AG20443 (cell line): ENCODE data around the gene PARD3B.
"Not testable (repeated sequence)": the region's sequence is repeated elsewhere in the genome, so short reads cannot be mapped to it uniquely, and the experiment has no call there.

Experiments
- DNase-seq: peaks from one replicate; pipeline ENCODE4 v3.0.0; 2012; ENCODE audit warnings: low spot score, mixed read lengths

PARD3B gene

DNA sequence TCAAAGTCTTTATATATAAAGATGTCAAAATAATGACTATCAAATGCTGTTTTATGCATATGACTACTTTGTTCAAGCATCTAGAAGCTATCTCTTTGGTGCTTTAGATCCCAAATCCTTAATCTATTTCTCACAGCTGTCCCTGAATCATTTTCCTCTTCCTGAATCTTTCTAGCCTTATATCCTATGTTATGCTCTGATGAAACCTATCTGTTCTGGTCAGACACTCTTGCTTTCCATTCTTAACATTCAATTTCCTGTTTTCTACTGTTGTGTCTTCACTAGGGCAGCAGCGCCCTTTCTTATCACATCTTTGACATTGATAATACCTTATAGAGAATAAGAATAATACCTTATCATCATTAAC is 6.3 kb upstream of the PARD3B start:
- no peak for DNase-seq

- DNase-seq = no peak
Observed at GRCh38 chr2:204541637-204542036, 3.6 kb upstream of the PARD3B start.

DNA sequence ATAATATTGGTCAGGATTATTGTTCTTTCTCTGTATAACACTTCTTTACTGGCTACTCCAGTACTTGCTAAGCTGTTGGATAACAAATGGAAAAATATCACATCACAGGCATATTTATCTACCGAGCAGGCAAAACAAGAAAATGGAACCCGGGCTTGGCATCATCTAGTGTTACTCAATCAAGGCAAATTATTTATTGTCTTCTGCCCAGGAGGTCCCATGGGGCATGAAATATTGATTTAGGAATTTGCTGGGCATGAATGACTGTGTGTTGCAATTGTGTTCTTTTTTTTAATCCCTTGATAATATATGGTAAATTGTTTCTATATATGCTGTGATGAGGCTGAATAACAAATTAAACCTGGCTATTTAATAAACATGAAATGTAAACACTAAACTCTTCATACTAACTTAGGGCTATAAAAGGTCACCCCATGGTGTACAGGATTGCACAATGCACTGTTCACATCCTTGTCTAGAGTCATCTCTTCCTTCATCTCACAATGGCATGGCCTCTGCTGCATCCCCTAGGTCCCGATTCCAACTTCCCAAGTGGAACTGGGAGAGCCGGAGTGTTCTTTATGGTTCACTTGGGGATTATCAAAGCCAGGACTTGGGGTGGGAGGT is 2.2 kb upstream of the PARD3B start:
- no peak for DNase-seq

DNA sequence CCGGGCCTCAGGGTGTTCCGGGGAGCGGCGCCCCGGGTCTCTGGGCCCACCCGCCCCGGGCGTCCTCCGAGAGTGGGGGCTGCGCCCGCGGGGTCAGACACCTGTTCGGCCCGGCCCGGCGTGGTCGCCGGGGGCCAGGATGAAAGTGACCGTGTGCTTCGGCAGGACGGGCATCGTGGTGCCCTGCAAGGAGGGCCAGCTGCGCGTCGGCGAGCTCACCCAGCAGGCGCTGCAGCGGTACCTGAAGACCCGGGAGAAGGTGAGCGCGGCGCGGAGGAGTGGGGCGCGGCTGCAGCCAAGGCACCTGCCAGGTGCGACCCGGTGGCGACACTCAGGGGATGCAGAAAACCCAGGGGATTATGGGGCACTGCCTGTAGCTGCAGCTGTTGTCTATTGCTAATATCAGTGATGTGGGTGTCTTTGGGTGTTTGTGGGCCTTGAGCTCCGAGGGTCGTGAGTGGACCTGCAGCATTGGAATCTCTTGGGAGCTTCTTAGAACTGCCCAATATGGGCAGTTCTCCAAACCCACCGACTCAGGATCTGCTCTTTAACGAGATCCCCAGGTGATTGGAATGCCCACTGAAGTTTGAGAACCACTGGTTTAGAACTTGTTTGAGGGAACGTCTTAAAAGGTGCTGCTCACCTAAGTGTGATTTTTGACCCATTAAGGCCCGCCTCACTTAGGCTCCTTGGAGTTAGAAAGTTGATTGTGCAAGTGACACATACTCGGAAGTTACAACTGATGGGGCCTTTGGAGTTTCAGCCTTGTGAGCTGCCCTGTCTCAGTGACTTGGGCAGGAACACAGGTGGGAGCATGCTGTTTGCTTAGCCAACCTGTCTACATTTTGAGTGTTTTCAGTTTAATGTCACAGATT is 823 bp downstream of the PARD3B start:
- DNase-seq = no peak

DNA sequence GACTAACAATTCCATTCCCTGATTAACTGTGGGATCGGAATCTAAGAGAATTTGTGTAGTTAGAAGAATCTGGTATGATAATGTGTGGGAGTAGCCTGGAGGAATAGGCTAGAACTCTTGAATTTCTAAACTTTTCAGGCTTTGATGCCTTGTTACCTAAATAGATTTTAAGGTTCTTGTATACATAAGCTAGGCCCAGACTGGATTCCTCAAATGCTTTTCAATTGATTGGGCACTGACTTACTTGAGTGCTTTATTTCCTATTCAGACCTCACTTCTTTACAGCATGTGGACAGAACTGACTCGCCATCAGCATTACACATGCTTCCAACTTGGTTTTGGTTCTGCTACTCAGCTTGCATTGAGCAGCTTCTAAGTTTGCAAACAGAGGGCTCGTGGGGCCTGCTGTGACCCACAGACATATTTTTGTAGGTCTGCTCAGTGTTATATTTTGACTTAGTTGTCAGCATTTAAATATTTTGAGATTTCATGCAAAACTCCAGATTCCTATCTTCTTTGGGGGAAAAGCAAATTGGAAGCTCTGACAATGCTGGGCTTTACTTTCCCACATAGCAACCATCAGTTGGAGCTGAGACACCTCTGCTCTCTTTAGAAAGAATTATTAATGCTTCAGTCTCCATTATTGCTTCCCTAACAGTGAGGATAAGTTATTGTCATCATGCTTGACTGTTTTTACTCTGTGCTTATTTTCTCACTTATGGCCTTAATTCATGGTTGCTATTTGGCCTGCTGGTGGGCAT is 5.7 kb downstream of the PARD3B start:
- DNase-seq = peak; percentile 62

GRCh38 chr2:204551512-204551863 is 6.2 kb downstream of the PARD3B start:
- DNase-seq = no peak

DNA sequence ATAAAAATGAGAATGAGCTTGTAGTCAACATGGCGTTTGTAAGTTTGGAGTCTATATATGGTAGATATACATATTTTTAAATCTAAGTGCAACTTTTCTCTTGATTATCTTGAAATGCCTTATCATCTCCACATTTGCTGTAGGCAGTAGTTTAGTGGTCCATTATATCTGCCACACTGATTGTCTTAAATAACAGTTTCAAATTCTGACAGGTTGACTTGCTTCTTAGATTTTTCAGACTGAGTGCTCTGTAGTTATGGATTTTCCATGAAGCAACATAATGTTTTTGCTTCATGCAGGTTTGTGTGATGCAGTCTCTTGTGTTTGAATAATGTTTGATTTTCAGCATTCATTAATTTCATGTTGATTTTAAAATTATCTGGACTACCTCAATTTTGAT is 12.3 kb downstream of the PARD3B start:
- DNase-seq = no peak

- not testable (repeated sequence) for DNase-seq
Observed at GRCh38 chr2:204559358-204559757, 14.1 kb downstream of the PARD3B start.

GRCh38 chr2:204560902-204561301 is 15.6 kb downstream of the PARD3B start:
- DNase-seq = no peak

DNA sequence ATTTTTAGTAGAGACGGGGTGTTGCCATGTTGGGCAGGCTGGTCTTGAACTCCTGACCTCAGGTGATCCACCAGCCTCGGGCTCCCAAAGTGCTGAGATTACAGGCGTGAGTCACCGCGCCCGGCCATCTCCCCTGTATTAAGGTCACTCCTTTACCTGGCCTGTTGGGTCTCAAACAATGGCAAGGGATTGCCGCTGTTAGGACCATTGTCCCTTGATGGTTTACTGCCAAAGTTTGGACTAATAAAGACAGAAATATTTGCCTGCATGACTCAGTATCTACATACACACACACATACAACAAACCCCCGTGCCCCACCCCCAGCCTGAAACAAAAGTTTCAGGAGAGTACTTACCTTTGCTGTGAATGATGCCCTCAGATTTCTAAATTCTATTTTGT is 16.5 kb downstream of the PARD3B start:
- no peak for DNase-seq

DNA sequence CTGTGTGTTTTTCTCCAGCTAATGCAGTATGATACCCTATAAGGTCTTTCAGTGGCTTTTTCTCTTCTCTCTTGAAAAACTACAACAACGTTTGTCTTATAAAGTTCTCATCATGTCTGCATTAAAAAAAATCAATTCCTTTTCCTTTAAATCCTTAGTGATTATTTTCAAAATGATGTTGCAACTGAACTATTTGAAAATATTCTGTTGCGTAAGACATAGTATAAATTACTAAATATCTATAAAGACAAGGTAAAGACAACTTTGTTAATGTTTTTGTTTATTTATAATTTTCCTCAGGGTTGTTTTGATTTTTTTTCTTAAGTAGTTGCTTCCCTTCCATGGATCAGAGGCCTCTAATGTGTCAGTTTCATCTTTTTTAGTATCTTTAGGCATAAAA is 21.2 kb downstream of the PARD3B start:
- no peak for DNase-seq

DNA sequence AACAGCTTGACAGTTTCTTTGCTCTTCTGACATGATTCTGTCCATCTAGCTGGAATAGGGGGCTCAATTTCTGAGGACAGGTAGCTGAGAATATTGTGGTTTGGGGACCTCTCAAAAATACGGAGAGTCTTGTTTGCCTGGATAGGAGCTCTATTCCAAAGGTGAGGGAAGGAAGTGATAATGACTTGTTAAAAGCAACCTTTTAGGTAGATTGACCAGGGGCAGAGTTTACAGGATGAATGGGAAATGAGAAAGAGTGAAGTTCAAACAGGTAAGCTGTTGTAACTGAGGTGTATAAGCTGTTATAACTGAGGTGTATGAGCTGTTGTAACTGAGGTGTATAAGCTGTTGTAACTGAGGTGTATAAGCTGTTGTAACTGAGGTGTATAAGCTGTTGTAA is 25.1 kb downstream of the PARD3B start:
- no peak for DNase-seq

DNA sequence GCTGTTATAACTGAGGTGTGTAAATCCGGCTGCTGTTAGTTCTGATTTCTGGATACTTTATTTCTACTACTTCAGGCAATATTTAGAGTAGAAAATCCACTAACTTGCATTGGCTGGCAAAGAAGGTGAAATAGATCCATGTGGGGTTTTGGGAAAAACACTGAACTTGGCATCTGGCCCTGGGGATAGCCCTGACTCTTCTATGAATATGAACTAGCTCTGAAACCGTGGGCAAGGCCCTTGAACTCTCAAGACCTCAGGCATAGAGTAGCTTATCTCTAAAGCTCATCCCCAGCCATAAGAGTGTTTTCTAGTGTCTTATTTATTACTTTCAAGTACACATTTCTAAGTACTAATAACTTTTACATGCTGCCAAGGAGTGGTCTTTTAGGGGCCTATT is 25.8 kb downstream of the PARD3B start:
- DNase-seq = no peak

GRCh38 chr2:204571911-204572310 is 26.6 kb downstream of the PARD3B start:
- DNase-seq = no peak

- no peak for DNase-seq
Observed at GRCh38 chr2:204573221-204573620, 27.9 kb downstream of the PARD3B start.

- no peak for DNase-seq
Observed at GRCh38 chr2:204574486-204574885, 29.2 kb downstream of the PARD3B start.

- no peak for DNase-seq
Observed at GRCh38 chr2:204575463-204575862, 30.2 kb downstream of the PARD3B start.

GRCh38 chr2:204576362-204576979 is 31.2 kb downstream of the PARD3B start:
- DNase-seq = no peak

GRCh38 chr2:204578928-204579598 is 33.8 kb downstream of the PARD3B start:
- no peak for DNase-seq

- no peak for DNase-seq
Observed at GRCh38 chr2:204581946-204582345, 36.7 kb downstream of the PARD3B start.

GRCh38 chr2:204583773-204584172 is 38.5 kb downstream of the PARD3B start:
- DNase-seq = peak; percentile 42

DNA sequence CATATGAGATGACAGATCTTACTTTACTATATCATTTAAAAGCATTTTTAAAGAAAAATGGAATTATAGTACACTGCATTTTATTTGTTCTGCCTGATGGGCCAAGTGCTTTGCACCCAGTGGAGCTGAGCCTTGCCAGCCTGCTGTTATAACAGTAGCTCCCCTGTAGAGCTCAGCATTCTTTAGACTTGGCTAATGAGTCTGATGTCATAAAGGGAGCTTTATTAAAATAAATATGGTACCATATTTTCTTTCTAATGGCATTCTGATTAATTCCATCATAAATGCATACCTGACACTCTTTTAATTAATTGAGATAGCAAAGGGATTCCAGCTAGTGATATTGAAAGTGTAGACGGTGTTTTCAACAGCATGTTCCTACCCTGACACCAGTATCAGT is 40.7 kb downstream of the PARD3B start:
- no peak for DNase-seq
